ENCODE measurements around the gene MYO1E.
A peak's percentile ranks its signal among the peaks of the same experiment; 100 is the strongest.
"Not testable (repeated sequence)": the region's sequence is repeated elsewhere in the genome, so short reads cannot be mapped to it uniquely, and the experiment has no call there.

MYO1E gene

DNA sequence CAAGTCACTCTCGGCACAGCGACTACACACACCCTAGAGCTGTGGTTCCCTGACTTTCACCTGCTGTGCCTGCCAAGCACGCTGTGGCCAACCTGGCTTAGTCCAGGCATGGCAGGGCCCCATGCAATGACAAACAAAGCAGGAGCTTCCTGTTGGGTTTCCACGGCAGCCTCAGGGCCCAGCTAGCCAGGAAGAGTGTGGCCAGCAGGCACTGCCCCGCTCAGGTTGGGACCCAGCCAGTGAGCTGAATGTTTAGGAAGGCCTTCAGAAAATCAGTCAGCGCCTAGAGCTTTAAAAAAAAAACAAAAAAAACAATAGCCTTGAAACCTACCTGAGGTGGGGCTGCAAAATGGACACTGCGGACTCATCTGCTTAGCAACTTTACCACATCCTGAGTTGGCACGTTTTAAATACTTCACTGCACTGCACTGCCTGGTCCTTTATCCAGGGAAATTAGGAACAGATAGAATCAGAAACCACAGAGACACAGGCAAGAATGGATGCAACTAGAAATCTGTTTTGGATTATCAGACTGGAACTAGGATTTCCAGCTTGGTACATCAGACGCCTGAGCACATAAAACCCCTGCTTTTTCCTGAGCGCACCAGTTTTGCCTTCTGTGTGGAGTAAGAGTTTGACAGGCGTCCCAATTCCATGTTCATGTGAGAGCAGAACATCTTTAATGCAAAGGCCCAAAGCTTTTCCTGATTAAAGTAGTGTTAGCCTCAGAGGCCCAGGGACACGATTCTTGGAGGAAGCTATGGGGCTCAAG lies 202.2 kb downstream of the MYO1E start:
- TF ChIP-seq, protein P1, sequence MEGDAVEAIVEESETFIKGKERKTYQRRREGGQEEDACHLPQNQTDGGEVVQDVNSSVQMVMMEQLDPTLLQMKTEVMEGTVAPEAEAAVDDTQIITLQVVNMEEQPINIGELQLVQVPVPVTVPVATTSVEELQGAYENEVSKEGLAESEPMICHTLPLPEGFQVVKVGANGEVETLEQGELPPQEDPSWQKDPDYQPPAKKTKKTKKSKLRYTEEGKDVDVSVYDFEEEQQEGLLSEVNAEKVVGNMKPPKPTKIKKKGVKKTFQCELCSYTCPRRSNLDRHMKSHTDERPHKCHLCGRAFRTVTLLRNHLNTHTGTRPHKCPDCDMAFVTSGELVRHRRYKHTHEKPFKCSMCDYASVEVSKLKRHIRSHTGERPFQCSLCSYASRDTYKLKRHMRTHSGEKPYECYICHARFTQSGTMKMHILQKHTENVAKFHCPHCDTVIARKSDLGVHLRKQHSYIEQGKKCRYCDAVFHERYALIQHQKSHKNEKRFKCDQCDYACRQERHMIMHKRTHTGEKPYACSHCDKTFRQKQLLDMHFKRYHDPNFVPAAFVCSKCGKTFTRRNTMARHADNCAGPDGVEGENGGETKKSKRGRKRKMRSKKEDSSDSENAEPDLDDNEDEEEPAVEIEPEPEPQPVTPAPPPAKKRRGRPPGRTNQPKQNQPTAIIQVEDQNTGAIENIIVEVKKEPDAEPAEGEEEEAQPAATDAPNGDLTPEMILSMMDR (IDR thresholded peaks at IDR 0.05; ENCODE audit: low read depth, low read length, missing control alignments) = no peak
- peak; percentile 98 for DNase-seq (ENCODE audit: extremely low read depth, low read depth)
- H3K4me3 ChIP-seq (replicated peaks; ENCODE audit: low read depth, low read length) = no peak overlapping the region

DNA sequence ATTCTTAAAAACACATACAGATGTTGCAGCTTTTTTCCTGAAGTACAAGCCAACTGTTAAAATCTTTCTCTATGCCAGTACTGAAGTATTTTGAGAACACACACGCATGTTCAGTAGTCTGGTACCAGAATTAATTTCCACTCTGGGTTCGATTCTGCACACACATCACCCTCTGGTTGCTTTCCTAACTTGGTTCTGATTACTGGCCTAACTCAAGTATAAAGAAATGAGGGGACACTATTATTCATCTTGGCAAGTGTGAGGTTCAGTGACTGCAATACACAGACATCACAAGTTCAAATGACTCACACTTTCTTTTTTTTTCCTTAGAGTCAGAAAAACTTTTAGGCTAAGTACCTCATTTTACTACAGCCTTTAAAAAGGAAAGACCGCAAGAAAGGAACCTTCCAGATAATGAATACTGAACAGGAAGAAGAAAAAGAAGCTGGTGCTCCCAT lies 203.4 kb downstream of the MYO1E start:
- no peak for DNase-seq (ENCODE audit: extremely low read depth, low read depth)
- TF ChIP-seq, protein P1 (IDR thresholded peaks at IDR 0.05; ENCODE audit: low read depth, low read length, missing control alignments) = no peak
- H3K4me3 ChIP-seq (replicated peaks; ENCODE audit: low read depth, low read length) = no peak overlapping the region

DNA sequence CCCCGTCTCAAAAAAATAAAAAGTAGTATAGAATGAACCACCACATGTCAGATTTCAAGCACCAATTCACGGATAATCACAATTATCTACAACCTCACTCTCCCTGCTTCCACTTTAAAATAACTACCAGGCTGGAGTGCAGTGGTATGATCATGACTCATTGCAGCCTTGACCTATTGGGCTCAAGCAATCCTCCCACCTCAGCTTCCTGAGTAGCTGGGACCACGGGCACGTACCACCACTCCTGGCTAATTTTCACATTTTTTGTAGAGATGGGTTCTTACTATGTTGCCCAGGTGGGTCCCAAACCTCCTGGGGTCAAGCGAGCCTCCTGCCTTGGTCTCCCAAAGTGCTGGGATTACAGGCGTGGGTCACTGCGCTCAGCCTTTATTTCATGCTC lies 204.1 kb downstream of the MYO1E start:
- H3K4me3 ChIP-seq (replicated peaks; ENCODE audit: low read depth, low read length) = no peak overlapping the region
- TF ChIP-seq, protein P1 (IDR thresholded peaks at IDR 0.05; ENCODE audit: low read depth, low read length, missing control alignments) = no peak
- no peak for DNase-seq (ENCODE audit: extremely low read depth, low read depth)

DNA sequence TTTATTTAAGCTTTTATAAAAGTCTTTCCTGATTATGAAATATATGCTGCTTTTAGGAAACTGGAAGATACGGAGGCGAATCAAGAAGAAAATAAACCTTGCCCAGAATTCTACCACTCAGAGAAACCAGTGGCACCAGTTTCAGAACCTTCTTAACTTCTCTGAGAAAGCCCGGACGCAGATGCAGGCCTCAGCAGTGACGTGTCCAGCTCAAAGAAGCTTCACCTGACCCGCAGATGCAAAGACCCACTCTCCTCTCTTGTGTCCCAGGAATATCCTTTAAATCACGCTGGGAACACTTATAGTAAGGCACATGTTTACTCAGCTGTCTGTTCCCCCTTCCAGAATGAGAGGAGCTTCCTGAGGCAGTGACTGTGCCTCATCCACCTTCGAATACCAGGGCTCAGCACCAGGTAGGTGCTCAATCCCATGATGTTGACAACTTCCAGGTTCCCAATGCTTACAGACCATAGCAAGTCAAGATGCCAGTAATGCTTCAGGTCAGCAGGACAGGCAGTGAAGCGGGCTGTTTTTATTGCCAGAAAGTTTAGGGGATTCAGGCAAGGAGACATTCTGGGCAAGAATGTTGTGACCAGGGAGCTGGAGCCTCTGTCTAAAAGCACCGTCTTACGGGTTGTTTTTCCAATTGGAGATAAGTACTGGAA lies 205.9 kb downstream of the MYO1E start:
- TF ChIP-seq, protein P1 (IDR thresholded peaks at IDR 0.05; ENCODE audit: low read depth, low read length, missing control alignments) = no peak
- no peak overlapping the region for H3K4me3 ChIP-seq (replicated peaks; ENCODE audit: low read depth, low read length)
- DNase-seq (ENCODE audit: extremely low read depth, low read depth) = no peak

DNA sequence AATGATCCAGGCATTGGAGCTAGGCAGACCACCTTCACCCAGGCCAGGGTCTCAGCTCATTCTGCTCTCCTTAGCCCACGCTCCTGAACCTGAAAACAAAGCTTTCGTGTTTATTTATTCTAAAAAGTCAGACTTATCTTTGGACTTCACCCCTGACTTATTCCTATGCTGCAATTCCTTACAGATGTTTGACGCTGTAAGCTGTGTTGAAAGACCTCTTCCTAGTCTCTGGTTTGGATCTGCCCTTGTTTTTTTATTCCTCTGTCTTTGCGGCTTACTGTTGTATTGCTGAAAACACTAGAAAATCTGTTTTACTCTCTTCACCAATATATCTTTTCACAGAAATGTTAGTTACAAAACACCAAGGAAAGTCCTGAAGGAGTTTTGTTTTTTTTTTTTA lies 206.5 kb downstream of the MYO1E start:
- no peak for DNase-seq (ENCODE audit: extremely low read depth, low read depth)
- no peak overlapping the region for H3K4me3 ChIP-seq (replicated peaks; ENCODE audit: low read depth, low read length)
- TF ChIP-seq, protein P1 (IDR thresholded peaks at IDR 0.05; ENCODE audit: low read depth, low read length, missing control alignments) = no peak

DNA sequence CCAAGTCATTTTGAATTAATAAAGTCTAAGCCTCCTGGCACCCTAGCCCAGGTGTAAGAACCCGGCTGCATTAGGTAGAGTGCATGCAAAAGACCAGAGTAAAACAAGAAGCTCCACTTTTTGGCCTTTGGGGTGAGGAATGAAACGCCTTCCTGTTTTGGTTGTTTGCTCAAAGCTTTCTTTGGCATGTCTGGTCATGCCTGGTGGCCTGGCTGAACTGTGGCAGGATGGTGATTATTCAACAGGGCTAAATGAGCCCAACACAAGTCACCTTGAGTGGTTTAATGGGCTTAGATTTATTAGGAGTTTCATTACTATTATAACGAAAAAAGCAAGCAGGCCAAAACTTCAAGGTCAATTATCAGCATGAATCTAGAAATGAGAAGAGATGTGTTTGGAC lies 206.9 kb downstream of the MYO1E start:
- no peak overlapping the region for H3K4me3 ChIP-seq (replicated peaks; ENCODE audit: low read depth, low read length)
- TF ChIP-seq, protein P1 (IDR thresholded peaks at IDR 0.05; ENCODE audit: low read depth, low read length, missing control alignments) = no peak
- DNase-seq (ENCODE audit: extremely low read depth, low read depth) = no peak

DNA sequence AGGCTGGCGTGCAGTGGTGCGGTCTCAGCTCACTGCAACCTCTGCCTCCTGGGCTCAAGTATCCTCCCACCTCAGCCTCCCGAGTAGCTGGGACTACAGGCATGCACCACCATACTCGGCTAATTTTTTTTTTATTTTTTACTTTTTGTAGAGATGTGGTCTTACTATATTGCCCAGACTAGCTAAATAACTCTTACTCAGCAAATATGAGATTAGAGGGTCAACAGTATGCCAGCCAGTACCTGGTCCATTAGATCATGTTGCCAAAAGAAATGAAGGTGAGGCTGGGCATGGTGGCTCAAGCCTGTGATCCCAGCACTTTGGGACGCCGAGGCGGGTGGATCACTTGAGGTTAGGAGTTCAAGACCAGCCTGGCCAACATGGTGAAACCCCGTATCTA lies 210.6 kb downstream of the MYO1E start:
- not testable (repeated sequence) for DNase-seq (ENCODE audit: extremely low read depth, low read depth); H3K4me3 ChIP-seq (replicated peaks; ENCODE audit: low read depth, low read length)
